ENCODE measurements around the gene SLC47A2. TPM values are rescaled to one million over a fixed set of nuclear protein-coding genes. Genes with fewer than 3 reads are reported as not detected.

The SLC47A2 gene
- polyA plus RNA-seq, 1 donor (not counting 4 experiments of a cell fraction or from before 2014, with no cell fraction given): 0.88 TPM

GRCh38 chr17:19713901-19714361 is 2.5 kb downstream of the SLC47A2 start:
- Histone ChIP-seq H3K27me3 (ENCODE audit: control insufficient read depth, extremely low read depth, insufficient read depth, low read length) (no peaks in the 10 kb centered on the region), H3K36me3 (ENCODE audit: control insufficient read depth in 2 of 2, extremely low read depth in 1 of 2, insufficient read depth in 2 of 2, low read length in 2 of 2) (no peaks in the 10 kb centered on the region), H2AFZ (ENCODE audit: control insufficient read depth, low read length) (no peak overlapping the region), H3K4me2 (ENCODE audit: control insufficient read depth, extremely low read depth, insufficient read depth, low read depth, low read length) (no peak overlapping the region), H3K9me1 (ENCODE audit: control insufficient read depth, extremely low read depth, insufficient read depth, low read length) (no peaks in the 10 kb centered on the region), H3K4me1 (ENCODE audit: control insufficient read depth, extremely low read depth, insufficient read depth, low read length) (peaks cover 16% of the 10 kb centered on the region), H3K27ac (ENCODE audit: control insufficient read depth, insufficient read depth, low read length) (no peak overlapping the region), H3K4me3 (ENCODE audit: control insufficient read depth in 2 of 3, extremely low read depth in 1 of 3, insufficient read depth in 2 of 3, low read depth in 1 of 3, low read length in 3 of 3) (no peak overlapping the region), H4K20me1 (ENCODE audit: control insufficient read depth, extremely low read depth, insufficient read depth, low read length) (no peaks in the 10 kb centered on the region), H3K9me3 (ENCODE audit: control insufficient read depth, low read depth, low read length) (no peaks in the 10 kb centered on the region), H3K79me2 (ENCODE audit: control insufficient read depth, insufficient read depth, low read length) (no peaks in the 10 kb centered on the region), H3K9ac (ENCODE audit: control insufficient read depth, extremely low read depth, insufficient read depth, low read length) (no peak overlapping the region)
- dilution Hi-C loops (cut with MboI; ENCODE audit: extremely low pct_ligation_motif_present, low sequenced_read_pairs): no loop called here
- FAIRE-seq (no peak), DNase-seq (ENCODE audit: low read depth, low spot score) (no peak)
- no peak for TF ChIP-seq CTCF (optimal IDR thresholded peaks at IDR 0.05 in 1 of 3, IDR thresholded peaks at IDR 0.05 in 1 of 3, conservative IDR thresholded peaks at IDR 0.05 in 1 of 3; ENCODE audit: extremely low read depth in 1 of 3, insufficient read depth in 2 of 3, low read length in 3 of 3)
- no peak for TF ChIP-seq EZH2 (IDR thresholded peaks at IDR 0.05; ENCODE audit: low read length)

- dilution Hi-C loops (cut with MboI; ENCODE audit: extremely low pct_ligation_motif_present, low sequenced_read_pairs): no loop called here
- no peaks in the 10 kb centered on the region for H3K36me3 ChIP-seq (ENCODE audit: control insufficient read depth in 2 of 2, extremely low read depth in 1 of 2, insufficient read depth in 2 of 2, low read length in 2 of 2)
- no peak overlapping the region for H3K9ac ChIP-seq (ENCODE audit: control insufficient read depth, extremely low read depth, insufficient read depth, low read length)
- no peaks in the 10 kb centered on the region for H3K9me3 ChIP-seq (ENCODE audit: control insufficient read depth, low read depth, low read length)
- H3K4me1 ChIP-seq (ENCODE audit: control insufficient read depth, extremely low read depth, insufficient read depth, low read length): peaks cover 12% of the 10 kb centered on the region
- no peak overlapping the region for H3K4me2 ChIP-seq (ENCODE audit: control insufficient read depth, extremely low read depth, insufficient read depth, low read depth, low read length)
- no peaks in the 10 kb centered on the region for H3K27me3 ChIP-seq (ENCODE audit: control insufficient read depth, extremely low read depth, insufficient read depth, low read length)
- H3K27ac ChIP-seq (ENCODE audit: control insufficient read depth, insufficient read depth, low read length): no peak overlapping the region
- no peaks in the 10 kb centered on the region for H3K9me1 ChIP-seq (ENCODE audit: control insufficient read depth, extremely low read depth, insufficient read depth, low read length)
- no peaks in the 10 kb centered on the region for H3K79me2 ChIP-seq (ENCODE audit: control insufficient read depth, insufficient read depth, low read length)
- DNase-seq (ENCODE audit: low read depth, low spot score) (no peak), FAIRE-seq (no peak)
- no peak overlapping the region for H2AFZ ChIP-seq (ENCODE audit: control insufficient read depth, low read length)
- TF ChIP-seq EZH2 (IDR thresholded peaks at IDR 0.05; ENCODE audit: low read length) (no peak), CTCF (optimal IDR thresholded peaks at IDR 0.05 in 1 of 3, IDR thresholded peaks at IDR 0.05 in 1 of 3, conservative IDR thresholded peaks at IDR 0.05 in 1 of 3; ENCODE audit: extremely low read depth in 1 of 3, insufficient read depth in 2 of 3, low read length in 3 of 3) (peak in 1 of 3 experiments; percentile 10)
- no peak overlapping the region for H3K4me3 ChIP-seq (ENCODE audit: control insufficient read depth in 2 of 3, extremely low read depth in 1 of 3, insufficient read depth in 2 of 3, low read depth in 1 of 3, low read length in 3 of 3)
- H4K20me1 ChIP-seq (ENCODE audit: control insufficient read depth, extremely low read depth, insufficient read depth, low read length): no peaks in the 10 kb centered on the region
Measured at GRCh38 chr17:19713462-19713861, 2.9 kb downstream of the SLC47A2 start.
